Effector CD4-positive, alpha-beta T cell (primary cell): ENCODE data around the gene BHLHE23.

ENCODE experiments used
- DNase-seq: peaks from one replicate; pipeline ENCODE4 v3.0.0-alpha.2; 2020

Gene BHLHE23

DNA sequence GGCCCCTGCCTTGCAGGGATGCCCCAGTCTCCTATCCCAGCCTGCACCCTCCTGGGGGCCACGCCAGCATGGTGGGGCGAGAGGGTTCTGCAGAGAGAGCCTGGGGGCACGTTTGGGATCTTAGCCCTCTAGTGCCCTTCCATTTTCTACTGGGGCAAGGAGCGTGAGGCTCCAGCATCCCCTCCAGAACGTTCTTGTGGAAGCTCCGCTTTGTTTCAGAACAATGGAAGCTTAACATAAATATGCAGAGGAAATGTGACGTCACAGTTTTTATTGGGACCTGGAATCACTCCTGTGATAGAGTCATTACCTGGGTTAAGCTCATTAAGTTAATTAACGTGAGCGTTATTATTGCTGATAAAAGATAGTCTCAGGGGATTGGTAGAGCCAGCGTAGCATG is 19.6 kb downstream of the BHLHE23 start:
- DNase-seq, result no peak

- DNase-seq, result no peak
Observed at GRCh38 chr20:62986257-62986800, 20.4 kb downstream of the BHLHE23 start.

DNA sequence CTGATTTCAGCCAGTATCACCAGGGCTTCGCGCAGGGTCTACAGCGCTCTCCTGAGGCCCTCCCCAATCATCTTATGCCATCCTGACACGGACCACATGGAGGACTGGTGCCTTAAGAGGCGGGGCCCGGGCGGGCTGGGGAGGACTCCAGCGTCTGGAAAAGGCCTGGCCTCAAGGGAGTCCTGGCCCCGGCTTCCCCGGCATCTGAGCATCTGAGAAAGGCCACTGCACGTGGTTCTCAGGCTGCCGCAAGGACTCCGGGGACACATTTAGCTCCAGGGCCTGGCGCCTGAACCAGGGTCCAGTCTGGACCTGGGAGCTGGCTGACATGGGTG is 21.4 kb downstream of the BHLHE23 start:
- DNase-seq, result no peak

GRCh38 chr20:62984666-62985443 is 21.9 kb downstream of the BHLHE23 start:
- no peak for DNase-seq

DNA sequence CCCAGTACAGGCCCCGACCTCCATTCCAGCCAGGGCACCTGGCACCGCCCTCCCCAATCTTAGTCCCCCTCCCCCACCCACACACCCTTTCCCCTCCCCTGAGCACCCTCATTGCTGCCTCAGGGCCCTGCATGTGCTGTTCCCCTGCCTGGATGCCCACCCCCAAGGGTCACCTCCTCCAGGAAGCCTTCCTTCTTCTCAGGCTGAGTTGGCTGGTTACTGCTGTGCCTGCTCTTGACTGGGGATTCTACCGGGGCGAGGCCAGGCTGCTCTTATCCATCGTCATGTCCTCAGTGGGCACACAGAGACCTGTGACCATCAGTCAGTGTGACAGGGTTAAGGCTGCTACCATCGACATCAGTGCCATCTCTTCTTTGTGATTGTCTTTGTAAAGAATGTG is 23.6 kb downstream of the BHLHE23 start:
- no peak for DNase-seq

- DNase-seq, result no peak
Observed at GRCh38 chr20:62982124-62983075, 24.4 kb downstream of the BHLHE23 start.

DNA sequence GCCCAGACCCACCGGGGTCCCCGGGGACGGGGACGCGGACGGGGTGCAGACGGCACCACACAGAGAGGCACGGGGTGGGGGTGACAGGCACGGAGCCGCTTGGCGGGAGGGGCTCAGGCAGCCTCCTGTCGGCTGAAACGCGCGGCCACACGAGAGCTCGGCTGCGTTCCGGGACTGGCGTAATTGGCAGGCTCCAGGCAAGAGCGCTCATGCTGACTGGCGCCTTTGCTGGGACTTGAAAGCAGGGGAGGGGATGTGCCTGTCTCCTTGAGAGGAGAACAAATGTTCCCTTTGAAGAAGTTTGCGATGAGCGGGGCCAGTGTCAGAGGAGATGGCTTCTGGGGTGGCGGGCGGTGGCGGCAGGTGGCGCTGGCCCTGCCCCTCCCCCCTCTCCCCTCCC is 25.8 kb downstream of the BHLHE23 start:
- DNase-seq, result peak; percentile 30

- no peak for DNase-seq
Observed at GRCh38 chr20:62980380-62980960, 26.3 kb downstream of the BHLHE23 start.

DNA sequence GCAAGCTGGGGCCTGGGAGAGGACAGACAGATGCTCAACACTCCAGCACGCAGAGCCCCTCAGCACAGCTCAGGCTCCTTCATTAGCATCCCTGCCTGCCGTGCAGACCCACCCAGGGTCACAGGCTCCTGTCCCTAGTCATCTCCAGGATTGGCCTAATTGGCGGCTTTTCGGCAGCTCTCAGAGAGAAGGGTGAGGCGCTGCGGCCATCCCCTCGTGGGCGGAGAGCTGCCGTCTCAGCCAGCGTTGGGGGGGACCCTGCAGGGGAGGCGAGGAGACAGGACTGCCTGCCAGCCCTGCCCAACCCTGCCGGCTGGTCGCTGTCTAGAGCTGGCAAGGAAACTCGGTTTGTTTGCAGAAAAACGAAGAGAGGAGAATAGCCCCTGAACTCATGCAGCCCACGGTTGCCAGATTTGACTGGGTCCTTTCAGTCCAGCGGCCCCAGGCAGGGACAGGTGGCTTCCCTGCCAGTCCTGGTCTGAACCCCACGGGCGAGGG is 26.8 kb downstream of the BHLHE23 start:
- no peak for DNase-seq

DNA sequence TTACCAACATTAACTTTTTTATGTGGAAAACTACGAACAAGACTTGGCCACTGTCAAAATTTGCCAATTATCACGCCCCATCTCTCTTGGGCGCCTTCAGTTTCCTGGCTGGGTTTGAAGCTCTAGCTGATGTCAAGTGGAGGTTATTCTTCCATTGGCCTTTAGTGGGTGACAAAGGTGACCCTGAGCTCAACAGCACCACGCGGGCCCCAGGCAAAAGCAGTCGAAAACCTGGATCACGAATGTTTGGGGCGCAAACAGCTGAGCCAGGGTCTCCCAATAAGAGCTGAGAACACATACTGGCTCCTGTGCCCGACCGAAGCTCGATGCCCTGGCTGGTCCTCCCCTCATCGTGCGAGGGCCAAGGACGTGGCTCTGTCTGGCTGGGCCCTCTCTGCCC is 27.5 kb downstream of the BHLHE23 start:
- no peak for DNase-seq

DNA sequence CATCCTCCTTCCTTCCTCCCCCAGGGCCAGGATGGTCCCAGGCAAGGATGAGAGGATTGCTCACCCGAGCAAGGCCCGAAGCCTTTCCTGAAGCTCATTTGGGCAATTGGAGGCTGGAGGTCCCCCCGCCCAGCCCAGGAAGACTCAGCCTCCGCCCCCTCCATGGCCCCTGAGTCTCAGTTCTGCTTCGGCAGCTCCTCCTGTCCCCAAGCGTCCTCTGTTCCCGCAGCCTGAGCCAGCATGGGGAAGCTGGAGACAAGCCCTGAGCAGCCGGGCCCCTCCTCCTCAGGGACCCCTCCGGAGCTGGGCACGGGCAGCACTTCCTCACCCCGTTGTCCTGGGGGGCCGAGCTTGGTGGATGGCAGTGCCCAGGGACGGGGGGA is 28.2 kb downstream of the BHLHE23 start:
- DNase-seq, result no peak

DNA sequence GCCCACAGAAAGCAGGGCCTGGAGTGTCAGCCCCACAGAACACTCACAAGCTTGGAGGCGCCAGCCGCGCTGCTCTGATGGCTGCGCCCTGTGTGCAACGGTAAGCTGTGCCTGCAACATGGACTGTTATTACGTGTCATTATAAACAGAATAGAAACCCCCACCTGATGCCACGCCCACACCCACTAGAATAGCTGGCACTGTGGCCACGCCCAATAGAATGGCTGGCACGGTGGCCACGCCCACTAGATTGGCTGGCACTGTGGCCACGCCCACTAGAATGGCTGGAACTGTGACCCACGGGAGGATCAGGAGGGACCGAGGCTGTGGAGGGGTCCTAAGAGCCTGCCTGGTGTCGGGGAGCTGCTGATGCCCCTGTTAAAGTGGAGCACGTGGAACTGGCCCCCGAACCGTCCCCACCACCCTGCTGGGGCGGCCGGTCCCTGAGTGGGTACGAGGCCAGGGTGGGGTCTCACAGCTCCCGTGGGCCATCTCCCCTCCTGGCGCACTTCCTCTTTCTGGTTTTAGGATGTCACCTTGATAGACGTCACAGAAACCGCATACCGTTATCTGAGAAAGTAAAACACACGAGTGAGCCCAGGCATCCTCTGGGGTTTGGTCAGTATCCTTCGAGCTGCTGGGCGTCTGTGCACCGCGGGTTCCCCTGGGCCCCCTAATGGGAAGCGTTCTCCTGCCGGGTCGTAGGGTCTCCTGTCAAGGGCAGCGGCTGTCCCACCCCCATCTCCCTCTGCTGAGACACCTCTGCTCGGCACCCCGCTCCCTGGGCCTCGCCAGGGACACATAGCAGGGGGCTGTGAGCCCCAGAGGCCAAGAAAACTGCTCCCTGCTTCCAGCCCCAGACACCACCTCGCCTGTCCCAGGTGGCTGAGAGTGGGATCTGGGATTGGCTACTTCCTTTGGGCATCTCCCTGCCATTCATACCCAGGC is 28.9 kb downstream of the BHLHE23 start:
- peak; percentile 77 for DNase-seq

DNA sequence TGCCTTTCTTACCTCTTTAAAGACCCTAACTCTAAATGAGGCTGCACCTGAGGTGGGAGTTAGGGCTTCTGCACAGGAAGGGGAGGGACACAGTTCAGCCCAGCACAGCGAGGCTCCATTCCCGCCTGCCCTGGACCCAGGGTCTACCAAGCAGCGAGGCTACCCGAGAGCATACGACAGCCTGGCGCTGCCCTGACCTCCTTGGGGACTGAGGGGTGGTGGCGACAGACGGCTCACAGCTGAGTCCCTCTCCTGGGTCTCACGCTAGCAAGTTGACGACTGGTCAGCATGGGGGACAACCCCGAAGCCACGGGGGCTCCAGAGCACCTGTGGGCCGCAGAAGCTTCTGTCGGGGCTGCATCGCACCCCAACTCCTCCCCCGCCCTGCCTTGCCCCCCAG is 29.9 kb downstream of the BHLHE23 start:
- no peak for DNase-seq

DNA sequence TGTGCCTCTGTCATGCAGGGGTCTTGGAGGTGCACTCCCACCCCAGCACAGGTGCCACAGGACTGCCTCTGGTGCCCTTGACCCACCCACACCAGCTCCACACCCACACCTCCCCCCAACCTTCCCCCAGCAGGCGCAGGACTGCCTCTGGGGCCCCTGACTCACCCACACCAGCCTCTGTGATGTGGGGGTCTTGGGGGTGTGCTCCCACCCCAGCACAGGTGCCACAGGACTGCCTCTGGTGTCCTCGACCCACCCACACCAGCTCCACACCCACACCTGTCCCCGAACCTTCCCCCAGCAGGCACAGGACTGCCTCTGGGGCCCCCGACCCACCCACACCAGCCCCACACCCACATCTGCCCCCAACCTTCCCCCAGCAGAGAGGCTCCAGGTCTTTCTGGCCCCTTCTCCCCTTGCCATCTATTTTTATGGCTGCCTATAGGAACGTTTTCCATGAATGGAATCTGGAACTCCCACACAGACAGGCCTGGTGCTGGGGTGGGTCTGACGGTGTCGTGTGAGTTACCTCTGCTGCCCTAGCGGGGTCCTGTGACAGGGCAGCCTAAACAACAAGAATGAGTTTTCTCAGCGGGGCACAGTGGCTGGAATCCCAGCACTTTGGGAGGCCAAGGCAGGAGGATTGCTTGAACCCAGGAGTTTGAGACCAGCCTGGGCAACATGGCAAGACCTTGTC is 30.8 kb downstream of the BHLHE23 start:
- DNase-seq, result no peak

GRCh38 chr20:62975251-62975760 is 31.5 kb downstream of the BHLHE23 start:
- no peak for DNase-seq

DNA sequence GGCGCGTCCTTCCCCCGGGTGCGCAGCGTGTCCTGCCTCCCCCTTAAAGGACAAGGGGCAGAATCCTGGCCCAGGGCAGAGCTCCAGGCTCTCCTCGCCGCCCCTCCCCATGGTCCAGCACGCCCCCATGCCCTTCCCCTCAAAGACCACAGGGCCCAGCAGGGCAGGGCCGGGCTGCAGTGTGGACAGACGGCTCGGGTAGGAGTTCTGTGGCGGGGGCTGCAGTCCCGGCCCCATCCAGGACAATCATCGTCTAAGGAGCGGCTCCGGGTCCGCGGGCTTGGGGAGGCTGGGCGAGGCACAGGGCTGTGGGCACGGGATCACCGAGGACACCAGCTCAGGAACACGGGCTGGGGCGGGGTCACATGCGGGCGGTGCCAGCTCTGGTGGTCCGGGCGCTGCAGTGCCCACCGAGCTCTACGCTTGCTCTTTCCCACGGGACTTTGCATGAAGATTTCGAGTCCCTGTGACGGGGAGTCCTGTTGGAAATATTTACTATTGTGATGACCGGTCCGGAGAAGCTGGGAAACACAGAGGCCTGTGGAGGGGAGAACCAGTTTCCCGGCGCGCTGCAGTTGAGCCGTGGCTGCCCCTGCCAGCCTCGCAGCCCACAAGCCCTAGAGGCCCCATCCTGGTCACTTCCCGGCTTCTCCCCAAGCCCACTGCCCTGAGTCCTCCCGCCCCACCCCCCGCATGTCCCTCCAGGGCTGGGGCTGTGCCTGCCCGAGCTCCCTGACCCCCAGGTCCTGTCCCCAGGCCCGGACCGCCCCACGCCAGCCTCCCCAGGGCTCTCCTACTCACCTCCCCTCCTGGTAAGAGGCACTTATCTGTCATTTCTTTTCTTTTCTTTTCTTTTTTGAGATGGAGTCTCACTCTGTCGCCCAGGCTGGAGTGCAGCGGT is 33.7 kb downstream of the BHLHE23 start:
- DNase-seq, result no peak

- peak; percentile 79 for DNase-seq
Observed at GRCh38 chr20:62971950-62972844, 34.6 kb downstream of the BHLHE23 start.

DNA sequence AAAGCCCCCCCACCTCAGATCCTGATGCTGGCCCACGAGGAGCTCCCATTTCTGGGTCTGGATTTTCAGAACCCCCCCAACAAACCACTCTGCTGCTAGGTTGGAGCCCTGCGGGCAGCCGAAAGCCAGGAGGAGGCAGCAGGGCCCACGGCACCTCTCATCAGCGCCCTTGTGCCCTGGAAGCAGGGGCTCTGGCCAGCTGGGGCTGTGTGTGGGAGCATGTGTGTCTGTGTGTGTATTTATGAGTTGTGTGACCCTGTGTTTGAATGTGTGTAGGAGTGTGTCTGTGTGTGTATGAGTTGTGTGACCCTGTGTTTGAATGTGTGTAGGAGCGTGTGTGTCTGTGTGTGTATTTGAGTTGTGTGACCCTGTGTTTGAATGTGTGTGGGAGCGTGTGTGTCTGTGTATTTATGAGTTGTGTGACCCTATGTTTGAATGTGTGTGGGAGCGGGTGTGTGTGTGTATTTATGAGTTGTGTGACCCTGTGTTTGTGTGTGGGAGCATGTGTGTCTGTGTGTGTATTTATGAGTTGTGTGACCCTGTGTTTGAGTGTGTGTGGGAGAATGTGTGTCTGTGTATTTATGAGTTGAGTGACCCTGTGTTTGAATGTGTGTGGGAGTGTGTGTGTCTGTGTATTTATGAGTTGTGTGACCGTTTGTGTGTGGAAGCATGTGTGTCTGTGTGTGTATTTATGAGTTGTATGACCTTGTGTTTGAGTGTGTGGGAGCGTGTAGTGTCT is 35.4 kb downstream of the BHLHE23 start:
- DNase-seq, result no peak
